ENCODE measurements around the gene OPRL1. TPM values are rescaled to one million over a fixed set of nuclear protein-coding genes. Genes with fewer than 3 reads are reported as not detected.

Gene OPRL1
- total RNA-seq, 4 donors from 2014 or later = 0.21 to 1.5 (median 0.71) TPM

- no peaks in the 10 kb centered on the region for H3K27me3 ChIP-seq
- H3K9me3 ChIP-seq = no peaks in the 10 kb centered on the region
- H3K4me1 ChIP-seq = peaks cover 0 to 34% (median 11%) of the 10 kb centered on the region in 4 donors
- no peak for DNase-seq (ENCODE audit: low spot score in 2 of 2)
- no peak for TF ChIP-seq EP300 (IDR thresholded peaks at IDR 0.05)
- TF ChIP-seq POLR2A (IDR thresholded peaks at IDR 0.05) = no peak
- TF ChIP-seq CTCF (IDR thresholded peaks at IDR 0.05) = no peak
- H3K4me3 ChIP-seq = peak overlapping the region in 2 of 4 donors; percentile 57 to 81
- H3K36me3 ChIP-seq = peaks cover 0 to 42% (median 0%) of the 10 kb centered on the region in 3 donors
- WGBS, 2 donors = 93 to 96% methylated on average over 6 to 14 of the region's 22 CpGs
- peak overlapping the region in 1 of 4 donors; percentile 62 for H3K27ac ChIP-seq
Measured at GRCh38 chr20:64076061-64076997, 3.6 kb upstream of the OPRL1 start.

GRCh38 chr20:64077094-64077493 is 2.8 kb upstream of the OPRL1 start:
- no peaks in the 10 kb centered on the region for H3K27me3 ChIP-seq
- TF ChIP-seq CTCF (IDR thresholded peaks at IDR 0.05) = no peak
- TF ChIP-seq EP300 (IDR thresholded peaks at IDR 0.05) = no peak
- TF ChIP-seq POLR2A (IDR thresholded peaks at IDR 0.05) = no peak
- DNase-seq (ENCODE audit: low spot score in 2 of 2) = no peak
- 87% methylated on average over 7 to 8 of the region's 8 CpGs for WGBS, 2 donors
- no peaks in the 10 kb centered on the region for H3K9me3 ChIP-seq
- peaks cover 0 to 38% (median 11%) of the 10 kb centered on the region in 4 donors for H3K4me1 ChIP-seq
- peaks cover 0 to 34% (median 0%) of the 10 kb centered on the region in 3 donors for H3K36me3 ChIP-seq
- H3K4me3 ChIP-seq = peak overlapping the region in 2 of 4 donors; percentile 57 to 81
- H3K27ac ChIP-seq = peak overlapping the region in 1 of 4 donors; percentile 62

- Histone ChIP-seq H3K4me3 (peak overlapping the region in 2 of 4 donors; percentile 57 to 81), H3K27ac (peak overlapping the region in 1 of 4 donors; percentile 62), H3K4me1 (peaks cover 0 to 42% (median 11%) of the 10 kb centered on the region in 4 donors), H3K36me3 (peaks cover 0 to 30% (median 0%) of the 10 kb centered on the region in 3 donors), H3K9me3 (no peaks in the 10 kb centered on the region), H3K27me3 (no peaks in the 10 kb centered on the region)
- no peak for DNase-seq (ENCODE audit: low spot score in 2 of 2)
- TF ChIP-seq EP300 (IDR thresholded peaks at IDR 0.05) (no peak), CTCF (IDR thresholded peaks at IDR 0.05) (no peak), POLR2A (IDR thresholded peaks at IDR 0.05) (no peak)
- 60 to 78% methylated on average over 6 to 7 of the region's 7 CpGs for WGBS, 2 donors
Measured at GRCh38 chr20:64077541-64077875, 2.4 kb upstream of the OPRL1 start.

GRCh38 chr20:64077876-64078551 is 1.9 kb upstream of the OPRL1 start:
- H3K4me3 ChIP-seq = peak overlapping the region in 3 of 4 donors; percentile 47 to 81 (median 57)
- WGBS, 2 donors = 56 to 57% methylated on average over 12 to 15 of the region's 15 CpGs
- H3K36me3 ChIP-seq = peaks cover 0 to 26% (median 0%) of the 10 kb centered on the region in 3 donors
- peak overlapping the region in 2 of 4 donors; percentile 75 to 84 for H3K27ac ChIP-seq
- peaks cover 0 to 47% (median 13%) of the 10 kb centered on the region in 4 donors for H3K4me1 ChIP-seq
- no peaks in the 10 kb centered on the region for H3K9me3 ChIP-seq
- TF ChIP-seq POLR2A (IDR thresholded peaks at IDR 0.05) (no peak), CTCF (IDR thresholded peaks at IDR 0.05) (no peak), EP300 (IDR thresholded peaks at IDR 0.05) (no peak)
- no peak for DNase-seq (ENCODE audit: low spot score in 2 of 2)
- H3K27me3 ChIP-seq = peaks cover 0 to 2% of the 10 kb centered on the region in 2 donors

All from tibial nerve (tissue), 4 donors.